Fibroblast of skin of right biceps (primary cell): Measurements from ENCODE around the gene GLB1L.
A peak's percentile ranks its signal among the peaks of the same experiment; 100 is the strongest.
"Not testable (repeated sequence)": the region's sequence is repeated elsewhere in the genome, so short reads cannot be mapped to it uniquely, and the experiment has no call there.

Source experiments
- DNase-seq: peaks from one replicate; pipeline ENCODE4 v3.0.0-alpha.2; 2013

The GLB1L gene

DNA sequence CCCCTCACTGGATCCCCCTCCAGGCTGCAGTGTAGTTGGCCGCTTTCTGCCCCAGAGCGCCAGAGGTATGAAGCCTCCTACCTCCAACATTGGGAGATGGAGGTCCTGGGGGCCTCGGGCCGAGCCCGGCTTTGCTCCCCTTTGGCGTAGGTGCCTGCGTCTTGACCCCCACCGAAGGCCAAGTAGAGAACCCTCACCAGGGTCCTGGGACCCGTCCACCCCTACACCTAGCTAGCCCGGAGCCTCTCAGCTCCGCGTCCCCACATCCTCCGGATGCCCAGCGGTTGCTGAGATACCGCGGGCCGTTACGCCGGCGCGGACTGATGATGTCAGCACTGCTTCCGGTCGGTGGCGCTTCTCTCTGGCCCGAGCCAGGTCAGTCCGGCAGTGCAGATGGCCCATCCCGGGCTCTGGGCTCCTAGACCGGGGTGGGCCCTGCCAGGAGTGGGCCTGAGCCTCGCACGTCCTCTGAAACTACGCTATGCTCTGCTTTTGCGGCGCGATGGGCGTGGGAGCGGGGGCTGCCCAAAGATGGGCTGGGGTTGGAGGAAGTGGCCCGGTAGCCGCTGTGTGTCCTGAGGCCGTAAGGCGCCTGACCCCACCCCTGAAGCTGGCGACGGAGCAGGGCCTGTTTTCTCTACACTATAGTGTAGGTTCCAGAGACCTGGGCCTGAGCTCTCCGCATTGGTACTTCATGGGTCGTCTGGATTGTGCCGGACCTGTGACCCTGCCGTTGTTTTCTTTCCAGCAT, at the start of gene GLB1L, which contains the start of gene STK16:
GLB1L (minus strand) TSS at position 297 of the 751 bp plus-strand sequence. CDS start 1,871 bp downstream, outside the sequence.
STK16 (plus strand) TSS at position 332 of the 751 bp plus-strand sequence. CDS start 521 bp downstream, outside the sequence.
- DNase-seq, result peak; percentile 91

DNA sequence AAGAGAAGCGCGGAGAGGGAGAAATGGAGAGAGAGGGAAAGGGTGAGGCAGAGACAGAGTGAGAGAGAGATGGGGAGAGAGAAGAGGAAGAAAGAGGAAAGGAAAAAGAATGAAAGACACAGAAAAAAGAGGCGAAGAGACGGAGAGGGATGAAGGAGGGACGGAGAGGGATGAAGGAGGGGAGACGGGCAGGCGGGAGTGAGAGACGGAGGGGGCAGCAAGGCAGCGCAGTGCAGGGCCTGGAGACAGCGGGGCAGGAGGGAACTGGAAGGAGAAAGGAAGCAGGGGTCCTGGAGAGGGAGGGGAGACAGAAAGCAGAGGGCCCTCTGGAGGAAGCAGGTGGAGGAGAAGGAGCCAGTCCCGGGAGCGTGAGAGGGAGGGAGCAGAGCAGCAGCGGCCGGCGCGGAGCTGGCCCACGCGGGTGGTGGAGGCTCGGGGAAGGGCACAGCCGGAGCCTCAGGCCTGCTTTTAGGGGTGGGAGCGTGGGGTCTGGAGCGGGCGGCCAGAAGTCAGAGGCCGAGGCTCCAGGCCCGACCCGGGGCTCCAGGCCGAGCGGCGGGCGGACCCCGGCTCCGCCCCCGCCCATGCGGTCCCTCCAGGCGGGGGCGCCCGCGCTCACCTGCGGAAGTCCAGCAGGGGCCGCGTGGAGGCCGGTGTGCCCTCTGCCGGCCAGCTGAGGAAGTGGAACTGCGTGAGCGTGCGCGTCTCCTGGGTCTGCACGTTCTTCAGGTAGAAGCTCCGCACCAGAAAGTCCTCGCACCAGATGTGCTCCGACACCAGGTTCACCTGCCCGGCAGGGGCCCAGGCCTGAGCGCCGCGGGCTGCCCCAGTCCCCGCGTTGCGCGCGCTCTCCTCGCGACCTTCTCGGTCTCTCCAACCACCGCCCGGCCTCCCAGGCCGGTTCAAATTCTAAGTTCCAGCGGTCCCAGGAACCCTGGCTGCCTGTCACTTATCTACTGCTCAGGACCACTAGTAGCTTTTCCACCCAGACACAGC, 49.4 kb upstream of the GLB1L start:
- peak; percentile 73 for DNase-seq

DNA sequence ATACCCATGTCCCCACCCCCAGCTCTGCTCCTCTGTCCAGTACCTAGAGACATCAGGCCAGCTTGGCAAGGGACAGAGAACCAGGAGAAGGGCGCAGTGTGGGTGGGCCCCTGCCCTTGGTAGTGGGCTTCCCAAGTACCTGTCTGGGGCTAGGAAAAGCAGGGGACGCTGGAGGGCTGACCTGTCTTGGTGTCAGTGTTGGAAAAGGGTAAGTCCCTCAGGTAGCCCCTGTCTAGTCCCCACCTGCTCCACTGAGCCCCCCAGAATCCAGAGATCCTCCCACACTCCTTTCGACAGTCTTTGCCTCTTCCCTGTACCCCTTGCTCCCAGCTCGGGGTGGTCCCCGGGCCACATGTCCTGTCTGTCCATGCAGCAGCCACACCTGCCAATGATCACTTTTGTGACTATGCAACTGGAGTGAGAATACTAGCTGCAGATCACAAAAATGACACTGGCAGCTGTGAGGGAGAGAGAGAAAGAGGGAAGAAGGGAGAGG, 48.5 kb upstream of the GLB1L start:
- DNase-seq, result no peak

DNA sequence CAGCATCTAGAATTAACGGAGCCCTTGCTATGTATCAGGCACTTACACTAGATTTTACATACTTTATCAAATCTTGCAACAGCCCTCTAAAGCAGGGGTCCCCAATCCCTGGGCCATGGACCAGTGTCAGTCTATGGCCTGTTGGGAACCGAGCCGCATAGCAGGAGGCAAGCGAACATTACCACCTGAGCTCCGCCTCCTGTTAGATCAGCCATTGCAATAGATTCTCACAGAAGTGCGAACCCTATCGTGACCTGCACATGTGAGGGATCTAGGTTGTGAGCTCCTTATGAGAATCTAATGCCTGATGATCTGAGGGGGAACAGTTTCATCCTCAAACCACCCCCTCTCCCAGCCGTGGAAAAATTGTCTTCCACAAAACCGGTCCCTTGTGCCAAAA, 47.4 kb upstream of the GLB1L start:
- no peak for DNase-seq

DNA sequence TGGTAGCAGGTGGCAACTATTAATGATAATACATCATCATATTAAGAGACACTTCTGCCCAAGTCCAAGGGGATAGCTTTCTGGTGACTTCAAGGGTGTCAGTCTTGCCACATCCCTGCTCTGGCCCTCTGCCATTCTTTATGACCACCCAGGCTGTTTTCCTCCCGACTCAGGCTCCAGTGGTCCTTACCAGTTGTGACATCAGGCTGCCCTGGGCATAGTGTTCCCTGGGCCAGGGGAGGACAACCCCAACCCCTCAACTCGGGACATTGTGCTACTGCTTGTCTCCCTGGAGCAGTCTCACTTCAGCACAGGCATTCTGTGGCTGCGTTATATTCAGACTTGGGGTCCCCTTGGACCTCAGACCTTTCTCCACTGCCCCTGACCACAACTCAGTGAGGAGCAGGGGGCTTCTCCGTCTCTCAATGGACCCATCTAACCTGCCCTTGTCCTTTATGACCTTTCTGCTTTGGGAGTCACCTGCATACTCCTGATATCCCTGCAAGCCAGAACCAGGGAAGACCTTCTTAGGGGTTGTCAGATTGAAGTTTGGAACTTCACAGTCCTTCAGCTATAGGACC, 46.8 kb upstream of the GLB1L start:
- no peak for DNase-seq

DNA sequence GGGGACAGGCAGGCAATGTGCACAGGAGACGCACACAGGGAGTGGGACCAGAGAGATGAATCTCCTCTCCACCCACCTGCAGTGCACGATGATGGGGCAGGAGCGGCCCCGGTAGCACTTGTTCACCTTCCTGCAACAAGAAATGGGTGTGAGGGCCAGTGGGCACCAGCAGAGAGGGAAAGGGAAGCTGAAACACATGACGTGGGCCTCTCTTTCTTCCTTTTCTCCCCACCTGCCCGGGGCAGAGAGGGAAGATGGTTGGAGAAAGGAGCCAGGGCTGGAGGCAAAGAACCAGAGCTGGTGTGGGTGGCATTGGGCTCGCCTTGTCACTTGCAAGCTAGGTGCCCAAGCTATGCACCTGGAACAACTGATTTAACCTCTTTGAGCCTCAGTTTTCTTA, 46.1 kb upstream of the GLB1L start:
- DNase-seq, result no peak

DNA sequence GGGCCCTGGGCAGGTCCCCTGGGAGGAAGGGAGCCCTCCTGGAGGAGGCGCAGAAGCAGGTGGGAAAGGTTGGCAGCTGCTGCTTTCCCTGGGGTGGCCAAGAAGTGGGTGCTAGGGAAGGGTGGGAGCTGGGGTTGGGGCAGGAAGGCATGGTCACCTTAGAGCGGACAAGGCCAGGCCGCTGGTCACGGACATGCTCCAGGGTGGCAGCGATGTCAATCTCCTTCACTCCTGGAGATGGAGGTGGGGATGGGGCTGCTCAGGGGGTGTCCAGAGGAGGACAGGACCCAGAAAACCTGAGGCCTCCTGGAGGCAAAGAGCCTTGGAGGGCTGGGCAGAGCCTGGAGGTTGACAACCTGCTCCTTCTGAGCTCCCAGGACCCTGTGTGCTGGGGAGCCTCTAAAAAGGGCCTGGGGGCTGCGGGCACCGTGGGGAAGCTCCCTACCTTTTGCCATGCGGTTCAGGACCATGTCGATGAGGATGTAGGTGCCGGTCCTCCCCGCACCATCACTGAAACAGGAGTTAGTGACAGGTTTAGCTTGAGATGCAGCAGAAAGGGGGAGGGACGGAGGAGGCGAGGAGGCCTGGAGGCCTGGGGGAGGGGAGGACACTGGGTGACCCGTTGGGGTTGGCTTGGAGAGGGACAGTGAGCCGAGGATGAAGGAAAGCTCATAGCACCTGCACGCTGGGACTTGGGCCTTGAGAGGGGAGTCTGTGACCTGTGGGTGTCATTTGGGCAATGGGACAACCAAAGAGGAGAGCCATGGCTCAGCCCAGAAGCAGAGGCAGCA, 45.3 kb upstream of the GLB1L start:
- DNase-seq, result no peak

DNA sequence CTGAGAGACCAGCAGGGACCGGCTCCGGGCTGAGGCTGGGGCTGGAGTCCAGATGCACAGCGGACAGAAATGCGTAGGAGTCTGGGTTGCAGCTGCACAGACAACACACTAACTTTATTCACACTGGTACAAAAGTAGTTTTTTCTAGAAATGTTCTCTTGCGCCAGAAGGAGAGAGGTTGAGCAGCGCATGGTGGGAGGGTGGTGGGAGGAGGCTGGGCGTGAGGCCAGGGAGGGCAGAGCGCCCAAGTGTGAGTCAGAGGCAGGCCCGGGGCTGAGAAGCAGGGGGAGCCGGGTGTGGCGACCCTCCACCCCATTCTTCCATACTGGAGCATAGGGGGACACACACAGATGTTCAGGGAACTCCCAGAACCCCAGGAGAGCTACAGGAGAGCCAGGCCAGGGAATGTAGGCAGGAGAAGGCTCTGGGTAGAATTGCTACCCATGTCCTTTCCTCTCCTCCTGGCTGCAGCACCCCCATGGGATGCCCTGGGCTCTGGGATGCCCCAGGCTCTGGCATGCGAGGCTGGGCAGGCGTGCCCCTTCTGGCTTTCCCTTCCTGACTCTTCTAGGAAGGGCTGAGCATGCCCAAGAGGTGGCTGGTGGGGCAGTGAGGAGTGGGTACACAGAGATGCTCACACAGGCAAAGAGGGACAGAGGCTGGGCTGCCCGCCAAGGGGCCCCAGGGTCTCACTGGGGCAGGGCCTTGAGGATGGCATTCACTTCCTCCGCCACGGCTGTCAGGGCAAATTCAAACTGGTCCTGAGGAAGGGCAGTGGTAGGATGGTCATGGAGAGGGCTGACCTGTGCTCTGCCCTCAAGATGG, 44.5 kb upstream of the GLB1L start:
- peak; percentile 84 for DNase-seq

DNA sequence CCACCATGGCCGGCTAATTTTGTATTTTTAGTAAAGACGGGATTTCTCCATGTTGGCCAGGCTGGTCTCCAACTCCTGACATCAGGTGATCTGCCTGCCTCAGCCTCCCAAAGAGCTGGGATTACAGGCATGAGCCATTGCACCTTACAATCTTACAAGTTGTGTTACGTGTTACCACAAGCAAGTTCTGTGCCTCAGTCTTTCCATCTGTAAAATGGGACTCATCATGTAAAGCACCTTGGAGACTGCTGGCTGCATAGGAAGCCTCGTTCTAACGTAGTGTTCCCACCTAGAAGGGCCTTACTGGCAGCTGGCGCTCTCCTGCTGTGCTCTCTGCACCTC, 43.9 kb upstream of the GLB1L start:
- DNase-seq, result no peak

- DNase-seq, result no peak
Measured at GRCh38 chr2:219287580-219288265, 42.5 kb upstream of the GLB1L start.

DNA sequence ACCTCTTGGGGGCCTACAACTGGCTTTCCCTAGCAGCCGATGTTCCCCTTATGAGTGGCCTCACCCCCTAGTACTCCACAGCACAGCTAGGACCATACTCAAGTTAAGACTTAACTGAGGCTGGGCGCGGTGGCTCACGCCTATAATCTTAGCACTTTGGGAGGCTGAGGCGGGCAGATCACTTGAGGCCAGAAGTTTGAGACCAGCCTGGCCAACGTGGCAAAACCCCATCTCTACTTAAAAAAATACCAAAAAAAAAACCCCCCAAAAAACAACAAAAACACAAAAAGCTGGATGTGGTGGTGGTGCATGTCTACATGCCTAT, 41.8 kb upstream of the GLB1L start:
- not testable (repeated sequence) for DNase-seq

GRCh38 chr2:219286436-219287115, 41.3 kb upstream of the GLB1L start:
- DNase-seq, result no peak

GRCh38 chr2:219285894-219286425, 40.7 kb upstream of the GLB1L start:
- peak; percentile 75 for DNase-seq

DNA sequence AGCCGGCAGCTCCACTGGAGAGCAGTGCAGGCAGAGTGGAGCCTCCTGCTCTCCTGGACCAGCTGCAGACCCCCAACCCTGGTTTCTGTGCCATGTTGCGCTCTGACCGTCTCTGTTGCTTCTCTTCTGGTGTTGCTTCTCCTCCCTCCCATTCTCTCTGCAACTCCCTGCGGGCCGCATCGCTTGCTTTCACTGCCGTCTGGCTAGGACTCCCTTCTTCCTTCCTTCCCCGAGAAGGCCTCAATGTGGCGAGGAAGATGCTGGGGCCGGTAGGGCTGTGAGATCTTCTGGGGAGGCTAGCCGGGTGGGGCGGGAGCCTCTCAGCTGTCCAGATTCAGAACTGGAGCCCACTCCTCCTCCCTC, 40.1 kb upstream of the GLB1L start:
- DNase-seq, result no peak

DNA sequence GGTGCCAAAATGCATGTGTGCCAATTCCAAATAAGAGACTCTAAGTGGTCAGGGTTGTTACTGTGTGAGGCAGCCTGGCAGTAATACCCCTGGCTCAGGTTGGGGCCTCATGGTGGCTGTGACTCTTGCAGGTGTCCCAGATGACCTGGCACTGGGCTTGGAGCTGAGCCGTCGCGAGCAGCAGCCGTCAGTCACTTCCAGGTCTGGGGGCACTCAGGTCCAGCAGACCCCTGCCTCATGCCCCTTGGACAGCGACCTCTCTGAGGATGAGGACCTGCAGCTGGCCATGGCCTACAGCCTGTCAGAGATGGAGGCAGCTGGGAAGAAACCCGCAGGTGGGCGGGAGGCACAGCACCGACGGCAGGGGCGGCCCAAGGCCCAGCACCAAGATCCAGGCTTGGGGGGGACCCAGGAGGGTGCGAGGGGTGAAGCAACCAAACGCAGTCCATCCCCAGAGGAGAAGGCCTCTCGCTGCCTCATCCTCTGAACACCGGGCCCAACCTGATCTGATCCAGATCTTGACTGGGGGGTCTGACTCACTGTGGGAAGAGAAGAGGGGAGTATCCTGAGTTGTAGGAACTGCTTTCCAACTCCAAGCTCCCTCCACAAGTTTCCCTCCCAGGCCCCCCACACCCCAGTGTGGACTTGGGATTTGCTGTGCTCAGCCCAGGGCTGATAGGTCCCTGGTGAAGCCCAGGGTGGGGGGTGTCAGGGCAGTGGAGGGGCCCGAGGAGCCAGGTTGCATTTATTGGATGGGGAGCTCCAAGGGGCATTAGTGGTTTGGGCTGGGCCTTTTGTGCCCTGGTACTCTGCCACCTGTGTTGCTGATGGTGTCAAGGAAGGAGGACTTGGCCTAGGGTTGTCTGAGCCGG, 39.5 kb upstream of the GLB1L start:
- DNase-seq, result peak; percentile 27

GRCh38 chr2:219282943-219283581, 37.8 kb upstream of the GLB1L start:
- DNase-seq, result no peak

DNA sequence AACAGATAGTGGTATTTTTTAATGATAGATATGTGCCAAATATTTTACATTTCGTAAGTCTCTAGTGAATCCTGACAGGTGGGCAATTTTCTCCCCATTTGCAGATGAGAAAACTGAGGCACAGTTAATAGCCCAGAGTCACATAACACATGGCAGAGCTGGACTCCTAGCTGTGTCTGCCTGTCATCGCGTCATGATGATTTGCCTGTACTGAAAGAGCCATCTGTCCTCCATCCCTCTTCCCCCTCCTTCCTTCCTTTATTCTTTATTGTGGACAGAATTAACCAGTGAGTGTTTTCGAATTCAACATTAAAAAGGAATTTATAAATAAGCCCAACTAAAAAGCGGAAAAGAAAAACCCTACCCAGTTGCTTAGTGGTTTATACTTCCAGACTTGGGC, 37.1 kb upstream of the GLB1L start:
- no peak for DNase-seq

DNA sequence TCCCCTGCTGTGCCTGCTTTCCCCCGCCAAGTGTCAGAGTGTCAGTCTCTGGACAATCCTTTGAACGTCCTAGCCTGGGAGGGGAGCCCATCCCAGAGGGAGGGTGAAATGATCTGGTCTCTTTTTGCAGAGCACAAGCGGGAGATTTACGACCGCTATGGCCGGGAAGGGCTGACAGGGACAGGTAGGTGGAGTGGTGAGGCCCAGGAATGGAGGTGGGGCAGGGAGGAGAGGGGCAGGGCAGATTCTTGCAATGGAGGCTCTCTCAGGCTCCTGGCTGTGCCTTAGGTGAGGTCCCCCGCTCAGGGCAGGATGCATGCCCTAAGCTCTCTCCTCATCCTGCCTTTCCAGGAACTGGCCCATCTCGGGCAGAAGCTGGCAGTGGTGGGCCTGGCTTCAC, 36.3 kb upstream of the GLB1L start:
- DNase-seq, result no peak

- DNase-seq, result no peak
Measured at GRCh38 chr2:219280651-219281050, 35.4 kb upstream of the GLB1L start.
